HEK293 (cell line): Measurements from ENCODE around the gene MPZL1.
A peak's percentile ranks its signal among the peaks of the same experiment; 100 is the strongest.

Source experiments
- ELK4 ChIP-seq: IDR thresholded peaks from 2 replicates; pipeline ENCODE4 v1.6.1; 2011; ENCODE audit warnings: mild to moderate bottlenecking, low read depth, low read length, borderline replicate concordance
- KLF16 ChIP-seq: fragments of 450-650 bp; formaldehyde crosslinking; IDR thresholded peaks from 2 replicates; pipeline ENCODE4 v1.5.1; 2017; ENCODE audit warnings: missing biosample characterization, missing genetic modification characterization
- KLF17 ChIP-seq: fragments of 450-650 bp; formaldehyde crosslinking; IDR thresholded peaks from 2 replicates; pipeline ENCODE4 v1.5.1; 2016; ENCODE audit warnings: missing biosample characterization, missing genetic modification characterization
- KLF8 ChIP-seq: fragments of 450-650 bp; formaldehyde crosslinking; IDR thresholded peaks from 2 replicates; pipeline ENCODE4 v1.5.1; 2016; ENCODE audit warnings: missing biosample characterization, missing genetic modification characterization
- MYNN ChIP-seq: fragments of 450-650 bp; formaldehyde crosslinking; IDR thresholded peaks from 2 replicates; pipeline ENCODE4 v1.5.1; 2016; ENCODE audit warnings: missing biosample characterization, missing genetic modification characterization, borderline replicate concordance
- PRDM1 ChIP-seq: fragments of 450-650 bp; formaldehyde crosslinking; IDR thresholded peaks from 2 replicates; pipeline ENCODE4; 2016; ENCODE audit warnings: missing biosample characterization, missing genetic modification characterization
- ZBTB11 ChIP-seq: fragments of 450-650 bp; formaldehyde crosslinking; conservative IDR thresholded peaks from 2 replicates; pipeline ENCODE4 v1.5.1; 2016; ENCODE audit warnings: low read depth, missing biosample characterization, missing genetic modification characterization
- ZBTB17 ChIP-seq: fragments of 450-650 bp; formaldehyde crosslinking; IDR thresholded peaks from 2 replicates; pipeline ENCODE4 v1.5.1; 2016; ENCODE audit warnings: missing biosample characterization, missing genetic modification characterization
- ZBTB20 ChIP-seq: fragments of 450-650 bp; formaldehyde crosslinking; IDR thresholded peaks from 2 replicates; pipeline ENCODE4 v1.5.1; 2016; ENCODE audit warnings: missing biosample characterization, missing genetic modification characterization
- ZBTB48 ChIP-seq: fragments of 450-650 bp; formaldehyde crosslinking; IDR thresholded peaks from 2 replicates; pipeline ENCODE4 v1.5.1; 2016; ENCODE audit warnings: missing biosample characterization, missing genetic modification characterization
- ZFHX2 ChIP-seq: fragments of 450-650 bp; formaldehyde crosslinking; conservative IDR thresholded peaks from 2 replicates; pipeline ENCODE4 v1.5.1; 2016; ENCODE audit warnings: missing biosample characterization, missing genetic modification characterization
- ZFP69B ChIP-seq: fragments of 450-650 bp; formaldehyde crosslinking; IDR thresholded peaks from 2 replicates; pipeline ENCODE4 v1.5.1; 2016; ENCODE audit warnings: missing biosample characterization, missing genetic modification characterization
- ZNF214 ChIP-seq: fragments of 450-650 bp; formaldehyde crosslinking; IDR thresholded peaks from 2 replicates; pipeline ENCODE4 v1.5.1; 2017; ENCODE audit warnings: missing biosample characterization, mild to moderate bottlenecking, missing genetic modification characterization, borderline replicate concordance
- ZNF239 ChIP-seq: fragments of 450-650 bp; formaldehyde crosslinking; IDR thresholded peaks from 2 replicates; pipeline ENCODE4 v1.5.1; 2016; ENCODE audit warnings: missing biosample characterization, missing genetic modification characterization
- ZNF266 ChIP-seq: fragments of 450-650 bp; formaldehyde crosslinking; IDR thresholded peaks from 2 replicates; pipeline ENCODE4 v1.5.1; 2016; ENCODE audit warnings: missing biosample characterization, missing genetic modification characterization, low read depth
- ZNF335 ChIP-seq: fragments of 450-650 bp; formaldehyde crosslinking; conservative IDR thresholded peaks from 2 replicates; pipeline ENCODE4 v1.5.1; 2016; ENCODE audit warnings: missing biosample characterization, missing genetic modification characterization
- ZNF394 ChIP-seq: fragments of 450-650 bp; formaldehyde crosslinking; IDR thresholded peaks from 2 replicates; pipeline ENCODE4 v1.5.1; 2016; ENCODE audit warnings: missing biosample characterization, missing genetic modification characterization, mild to moderate bottlenecking, moderate library complexity, borderline replicate concordance
- ZNF530 ChIP-seq: fragments of 450-650 bp; formaldehyde crosslinking; IDR thresholded peaks from 2 replicates; pipeline ENCODE4 v1.5.1; 2016; ENCODE audit warnings: low read depth, missing biosample characterization, missing genetic modification characterization
- ZNF548 ChIP-seq: fragments of 450-650 bp; formaldehyde crosslinking; IDR thresholded peaks from 2 replicates; pipeline ENCODE4 v1.5.1; 2016; ENCODE audit warnings: missing biosample characterization, missing genetic modification characterization
- ZNF785 ChIP-seq: fragments of 450-650 bp; formaldehyde crosslinking; IDR thresholded peaks from 2 replicates; pipeline ENCODE4 v1.5.1; 2016; ENCODE audit warnings: missing biosample characterization, missing genetic modification characterization
- ZNF792 ChIP-seq: fragments of 450-650 bp; formaldehyde crosslinking; IDR thresholded peaks from 2 replicates; pipeline ENCODE4 v1.5.1; 2016; ENCODE audit warnings: missing biosample characterization, missing genetic modification characterization
- TF ChIP-seq, protein P1 (sequence below): sonication (generic); formaldehyde crosslinking; IDR thresholded peaks from 2 replicates; pipeline ENCODE4 v1.8.1; 2022; ENCODE audit warnings: mild to moderate bottlenecking, moderate library complexity, missing genetic modification reagents

The MPZL1 gene

GRCh38 chr1:167819849-167820683 lies 98.3 kb downstream of the MPZL1 start (continued):
- TF ChIP-seq KLF17: 0 out of 2 replicates have a peak, but pooled peaks have one; percentile 19
- no peak for TF ChIP-seq ZNF792 (tag by site-specific recombination)
- peak; percentile 59; the same call in 1 of the 2 replicates for TF ChIP-seq PRDM1 (tag by site-specific recombination)
- TF ChIP-seq KLF16 (tag by site-specific recombination): no peak
- TF ChIP-seq ZNF335 (tag by site-specific recombination): peak; percentile 72
- TF ChIP-seq MYNN (tag by site-specific recombination): no peak
- TF ChIP-seq ZBTB11: no peak
- TF ChIP-seq, protein P1, sequence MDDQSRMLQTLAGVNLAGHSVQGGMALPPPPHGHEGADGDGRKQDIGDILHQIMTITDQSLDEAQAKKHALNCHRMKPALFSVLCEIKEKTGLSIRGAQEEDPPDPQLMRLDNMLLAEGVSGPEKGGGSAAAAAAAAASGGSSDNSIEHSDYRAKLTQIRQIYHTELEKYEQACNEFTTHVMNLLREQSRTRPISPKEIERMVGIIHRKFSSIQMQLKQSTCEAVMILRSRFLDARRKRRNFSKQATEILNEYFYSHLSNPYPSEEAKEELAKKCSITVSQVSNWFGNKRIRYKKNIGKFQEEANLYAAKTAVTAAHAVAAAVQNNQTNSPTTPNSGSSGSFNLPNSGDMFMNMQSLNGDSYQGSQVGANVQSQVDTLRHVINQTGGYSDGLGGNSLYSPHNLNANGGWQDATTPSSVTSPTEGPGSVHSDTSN (CRISPR knock-in tag): no peak
- TF ChIP-seq KLF8: no peak
- 0 out of 2 replicates have a peak, but pooled peaks have one; percentile 51 for TF ChIP-seq ZBTB48 (tag by site-specific recombination)
- peak; percentile 87 for TF ChIP-seq ZFP69B (tag by site-specific recombination)
- no peak for TF ChIP-seq ELK4
- peak; percentile 48; the same call in 1 of the 2 replicates for TF ChIP-seq ZNF394 (tag by site-specific recombination)
- no peak for TF ChIP-seq ZNF530
- no peak for TF ChIP-seq ZNF785 (tag by site-specific recombination)
- no peak for TF ChIP-seq ZFHX2
- no peak for TF ChIP-seq ZNF548
- peak; percentile 88 for TF ChIP-seq ZBTB17 (tag by site-specific recombination)
- no peak for TF ChIP-seq ZNF266 (tag by site-specific recombination)
- TF ChIP-seq ZBTB20: peak; percentile 49; the same call in 1 of the 2 replicates
- TF ChIP-seq ZNF239 (tag by site-specific recombination): no peak
- TF ChIP-seq ZNF214 (tag by site-specific recombination): no peak
- TF ChIP-seq, all 188 proteins: peak for 29
